GM10266 (cell line): Measurements from ENCODE around the gene UNC13D.

Experiments
- DNase-seq: peaks from one replicate; pipeline ENCODE4 v3.0.0; 2012; ENCODE audit errors: extremely low spot score
- CTCF ChIP-seq: IDR thresholded peaks from 2 replicates; pipeline ENCODE4 v1.5.1; 2012; ENCODE audit warnings: mild to moderate bottlenecking, low read depth; ENCODE audit not compliant: control insufficient read depth, insufficient read depth; ENCODE audit errors: missing control alignments

UNC13D gene

DNA sequence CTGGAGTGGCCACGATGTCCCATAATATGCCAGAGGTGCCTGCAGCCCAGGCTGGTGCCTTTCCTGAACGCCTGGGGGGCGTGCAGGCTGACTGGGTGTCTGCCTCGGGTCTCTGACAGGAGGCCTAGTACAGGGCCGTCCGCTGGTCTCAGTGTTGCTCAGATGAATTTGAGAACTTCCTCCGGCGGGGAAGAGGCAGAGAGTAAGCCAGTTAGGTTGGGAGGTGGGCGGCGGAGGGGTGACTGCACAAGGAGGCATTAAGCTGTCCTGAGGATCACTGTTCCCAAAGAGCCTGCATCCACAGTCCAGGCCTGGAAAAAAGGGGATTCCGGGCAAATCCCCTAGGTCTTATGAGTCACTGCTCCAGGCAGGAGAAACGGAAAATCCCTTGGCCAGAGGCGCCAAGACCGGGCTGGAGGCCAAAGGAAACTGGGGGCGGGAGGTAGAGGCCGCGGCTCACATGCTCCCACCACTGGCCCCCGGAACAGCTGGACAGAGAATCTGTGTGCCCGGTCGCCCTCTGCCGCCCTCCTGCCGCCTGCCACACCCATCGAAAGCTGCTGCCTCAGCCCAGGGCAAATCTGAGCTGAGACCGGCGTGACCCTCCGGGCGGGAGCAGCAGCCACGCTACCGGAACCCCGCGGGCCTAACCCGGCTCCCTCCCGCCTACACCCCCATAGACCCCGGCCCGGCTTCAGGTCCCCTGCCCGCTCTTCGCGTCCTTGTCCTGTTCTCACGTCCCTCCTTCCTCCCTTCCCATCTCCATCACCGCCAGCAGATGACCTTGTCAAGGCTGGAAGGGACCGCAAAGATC, 32.9 kb upstream of the UNC13D start:
- DNase-seq = no peak
- peak; percentile 9 for TF ChIP-seq CTCF

GRCh38 chr17:75876190-75876937, 32.2 kb upstream of the UNC13D start:
- peak; percentile 25 for TF ChIP-seq CTCF
- DNase-seq = peak; percentile 64

GRCh38 chr17:75875940-75876189, 31.7 kb upstream of the UNC13D start:
- no peak for DNase-seq
- no peak for TF ChIP-seq CTCF

DNA sequence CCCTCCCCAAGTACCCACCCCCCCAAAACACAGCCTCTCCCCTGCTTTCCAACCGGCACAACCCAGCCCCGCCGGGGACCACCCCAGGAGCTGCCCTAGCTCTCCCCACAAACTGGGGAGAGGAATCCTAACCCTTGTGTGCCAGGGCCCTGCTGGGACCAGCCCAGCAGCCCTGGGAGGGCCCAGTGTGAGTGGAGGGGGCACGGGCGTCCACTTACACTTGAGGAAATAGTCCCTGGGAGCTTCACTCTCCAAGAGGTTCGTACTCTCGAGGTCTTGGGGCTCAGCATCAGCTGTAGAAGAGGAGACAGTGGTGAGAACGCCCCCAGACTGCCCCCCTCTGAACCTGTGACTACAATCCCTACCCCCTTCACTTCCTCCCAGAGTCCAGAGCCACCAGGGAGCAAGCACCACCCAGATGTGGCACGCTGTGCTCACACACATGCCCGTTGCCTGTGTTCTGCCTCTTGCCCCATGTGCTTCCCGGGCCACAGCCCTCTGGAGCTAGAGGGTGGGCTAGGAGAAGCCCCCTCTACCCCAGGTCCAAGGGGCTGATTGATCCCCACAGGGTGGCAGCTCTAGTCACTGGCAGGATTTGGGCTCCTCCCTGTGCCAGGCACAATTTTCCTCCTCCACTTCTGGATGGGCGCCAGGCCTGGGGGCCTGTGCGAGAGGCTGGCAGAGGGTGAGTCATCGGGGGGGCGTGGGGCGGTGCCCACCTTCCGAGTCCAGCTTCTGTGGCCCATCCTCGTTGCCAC, 31.2 kb upstream of the UNC13D start:
- DNase-seq = no peak
- TF ChIP-seq CTCF = no peak

- no peak for DNase-seq
- TF ChIP-seq CTCF = no peak
These were observed 30.3 kb upstream of the UNC13D start for GRCh38 chr17:75874323-75875181.

- no peak for DNase-seq
- TF ChIP-seq CTCF = no peak
These were observed 29.6 kb upstream of the UNC13D start for GRCh38 chr17:75873587-75874322.
